ENCODE data around the gene RAD51B.

The RAD51B gene

GRCh38 chr14:68718023-68718990 lies 898.7 kb downstream of the RAD51B start:
- Histone ChIP-seq H3K36me3 (replicated peaks) (no peaks in the 10 kb centered on the region), H3K27me3 (replicated peaks) (no peaks in the 10 kb centered on the region), H3K4me3 (ENCODE audit: low read depth, low read length) (no peak overlapping the region), H3K27ac (no peak overlapping the region)
- no peak for DNase-seq
- TF ChIP-seq CTCF (IDR thresholded peaks at IDR 0.05; ENCODE audit: low read depth, low read length, missing control alignments): peak; percentile 65
- in situ Hi-C loops (cut with HindIII; ENCODE audit: low pct_ligation_motif_present, low sequenced_read_pairs): no loop called here

GRCh38 chr14:68719634-68720384 lies 900.2 kb downstream of the RAD51B start:
- Histone ChIP-seq H3K4me3 (ENCODE audit: low read depth, low read length) (no peak overlapping the region), H3K27me3 (replicated peaks) (no peaks in the 10 kb centered on the region), H3K27ac (no peak overlapping the region), H3K36me3 (replicated peaks) (no peaks in the 10 kb centered on the region)
- no peak for DNase-seq
- no peak for TF ChIP-seq CTCF (IDR thresholded peaks at IDR 0.05; ENCODE audit: low read depth, low read length, missing control alignments)
- in situ Hi-C loops (cut with HindIII; ENCODE audit: low pct_ligation_motif_present, low sequenced_read_pairs): no loop called here

- Histone ChIP-seq H3K27me3 (replicated peaks) (no peaks in the 10 kb centered on the region), H3K4me3 (ENCODE audit: low read depth, low read length) (no peak overlapping the region), H3K36me3 (replicated peaks) (no peaks in the 10 kb centered on the region), H3K27ac (no peak overlapping the region)
- in situ Hi-C loops (cut with HindIII; ENCODE audit: low pct_ligation_motif_present, low sequenced_read_pairs): no loop called here
- TF ChIP-seq CTCF (IDR thresholded peaks at IDR 0.05; ENCODE audit: low read depth, low read length, missing control alignments): no peak
- DNase-seq: no peak
Observed at GRCh38 chr14:68722186-68722585, 902.6 kb downstream of the RAD51B start.

DNA sequence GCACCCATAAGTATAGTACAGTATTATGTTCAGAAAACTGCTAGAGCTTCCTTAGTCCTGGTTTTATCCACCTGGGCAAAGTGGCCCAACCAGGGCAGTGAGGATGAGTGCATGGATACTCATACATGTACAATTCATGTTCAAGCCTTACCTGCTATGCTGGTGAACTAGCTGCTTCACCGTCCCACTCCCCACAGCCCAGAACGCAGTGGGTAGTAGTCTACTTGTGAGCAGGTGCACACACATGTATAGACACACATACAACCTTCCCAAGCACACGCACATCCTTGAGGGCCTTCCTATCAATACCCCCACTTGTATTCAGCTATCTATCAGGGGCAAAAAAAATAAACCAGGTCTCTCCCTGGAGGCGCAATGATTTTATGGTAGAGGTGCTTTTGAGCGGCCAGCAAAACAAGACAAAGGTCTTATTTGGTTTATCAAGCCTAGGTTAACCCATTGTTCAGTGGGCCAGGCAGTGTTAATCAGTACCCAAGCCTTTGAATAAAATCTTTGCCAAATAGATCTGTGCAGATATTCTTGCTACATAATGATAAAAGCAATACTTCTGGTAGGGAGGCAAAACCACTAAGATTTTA lies 903.5 kb downstream of the RAD51B start:
- Histone ChIP-seq H3K27me3 (replicated peaks) (no peaks in the 10 kb centered on the region), H3K36me3 (replicated peaks) (no peaks in the 10 kb centered on the region), H3K27ac (no peak overlapping the region), H3K4me3 (ENCODE audit: low read depth, low read length) (no peak overlapping the region)
- in situ Hi-C loops (cut with HindIII; ENCODE audit: low pct_ligation_motif_present, low sequenced_read_pairs): no loop called here
- no peak for TF ChIP-seq CTCF (IDR thresholded peaks at IDR 0.05; ENCODE audit: low read depth, low read length, missing control alignments)
- DNase-seq: no peak

DNA sequence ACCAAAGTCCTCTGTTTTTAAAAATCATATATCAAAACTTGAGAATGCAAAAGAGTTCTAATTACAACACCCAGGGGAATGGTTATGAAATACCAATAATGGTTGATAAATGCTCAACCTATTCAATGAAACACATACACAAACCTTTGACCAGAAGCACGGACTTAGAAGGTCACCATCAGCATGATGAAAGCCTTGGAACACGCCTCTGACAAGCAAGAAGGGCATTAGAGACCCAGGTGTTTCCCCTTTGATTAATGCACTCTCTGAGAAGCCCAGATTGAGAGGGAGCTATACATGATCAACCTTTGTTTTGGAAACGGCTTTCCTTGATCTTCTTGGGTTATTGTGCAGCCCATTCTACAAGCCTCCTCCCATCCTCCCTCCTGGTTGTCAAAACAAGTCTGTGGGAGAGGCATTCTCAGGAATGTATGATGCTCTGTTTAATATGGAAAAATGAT lies 904.3 kb downstream of the RAD51B start:
- in situ Hi-C loops (cut with HindIII; ENCODE audit: low pct_ligation_motif_present, low sequenced_read_pairs): no loop called here

More for the DNA sequence above, 904.3 kb downstream of the RAD51B start:
- DNase-seq: no peak
- no peak overlapping the region for H3K4me3 ChIP-seq (ENCODE audit: low read depth, low read length)
- no peak for TF ChIP-seq CTCF (IDR thresholded peaks at IDR 0.05; ENCODE audit: low read depth, low read length, missing control alignments)
- no peaks in the 10 kb centered on the region for H3K36me3 ChIP-seq (replicated peaks)
- H3K27me3 ChIP-seq (replicated peaks): no peaks in the 10 kb centered on the region
- H3K27ac ChIP-seq: no peak overlapping the region
